NCI-H526 treated with DMSO at 0.1 percent for 48 hours (cell line): ENCODE data around the gene MYOM3.

Experiments
- DNase-seq: peaks from one replicate; lab custom pipeline; 2025; lab: John Stamatoyannopoulos, UW

MYOM3 gene

DNA sequence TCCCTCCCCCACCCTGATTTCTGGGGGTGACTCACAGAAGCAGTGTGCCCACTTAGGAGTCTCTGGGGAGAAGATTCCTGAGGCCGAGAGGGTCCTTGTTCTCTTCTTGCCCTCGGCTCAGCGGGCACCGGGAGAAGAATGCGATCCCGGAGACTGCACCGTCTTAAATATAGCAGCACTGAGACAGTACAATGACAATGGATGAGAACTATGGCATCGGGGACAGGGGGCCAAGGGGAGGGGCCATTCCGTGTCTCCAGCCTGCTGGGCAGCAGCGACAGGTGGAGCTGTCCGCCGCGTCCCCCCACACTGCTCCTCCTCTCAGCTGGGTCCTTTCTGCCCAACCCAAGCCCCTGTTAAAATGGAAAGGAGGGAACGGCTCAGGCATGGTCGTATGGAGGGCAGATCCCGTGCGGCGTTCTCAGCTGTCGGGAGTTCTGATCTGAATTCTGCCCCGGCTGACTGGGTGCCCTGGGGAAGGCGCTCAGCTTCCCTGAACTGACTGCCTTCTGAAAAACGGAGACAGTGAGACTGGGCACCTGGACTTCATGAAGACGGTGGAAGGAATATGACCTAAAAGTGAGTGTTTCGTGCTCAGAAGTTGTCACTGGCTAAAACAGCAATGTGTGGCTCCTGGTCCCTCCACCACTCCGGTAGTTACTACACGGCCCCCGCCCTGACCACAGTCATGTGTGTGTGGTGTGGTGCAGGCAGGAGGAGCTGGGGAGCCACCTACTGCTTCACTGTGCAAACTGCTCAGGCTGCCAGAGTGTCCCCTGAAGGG is at the start of gene MYOM3:
TSS of gene MYOM3 (minus strand) at position 140 of the 784 bp plus-strand sequence. CDS start 3,499 bp downstream, outside the sequence.
- peak; percentile 45 for DNase-seq

DNA sequence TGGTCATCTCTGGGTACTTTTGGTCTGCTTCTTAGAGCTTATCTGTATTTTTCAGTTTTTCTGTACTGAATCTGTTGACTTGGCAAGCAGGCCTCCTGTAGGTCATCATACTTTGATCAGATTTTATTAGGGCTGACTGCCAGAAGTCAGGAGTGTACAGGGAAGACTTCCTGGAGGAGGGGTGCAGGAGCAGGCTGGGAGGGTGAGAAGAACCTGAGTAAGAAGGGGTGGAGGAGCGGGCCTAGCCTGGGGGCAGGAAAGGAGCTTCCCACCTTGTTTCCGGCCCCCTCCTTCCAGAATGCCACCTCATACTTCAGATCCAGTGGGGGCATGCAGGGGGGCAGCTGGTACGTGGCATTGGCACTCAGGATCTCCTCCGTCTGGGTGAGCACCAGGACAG is 49.3 kb upstream of the MYOM3 start:
- no peak for DNase-seq

DNA sequence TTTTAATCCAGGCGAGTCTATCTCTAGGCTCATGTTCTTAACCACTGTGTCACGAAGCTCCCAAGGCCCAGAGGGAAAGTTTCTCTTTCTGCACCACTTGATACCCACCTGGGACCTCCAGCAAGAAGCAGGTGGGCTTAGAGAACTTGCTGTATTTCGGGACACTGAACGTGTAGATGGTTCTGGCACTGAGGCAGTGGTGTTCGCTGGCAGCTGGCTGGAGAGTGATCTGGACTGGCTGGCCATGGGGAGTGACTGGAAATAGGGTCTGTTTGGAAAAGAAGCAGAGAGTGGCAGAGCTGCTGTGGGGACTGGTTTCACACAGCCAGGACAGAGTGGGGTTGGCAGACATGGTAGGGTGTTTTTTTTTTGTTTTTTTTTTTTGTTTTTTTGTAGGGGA is 47.4 kb upstream of the MYOM3 start:
- no peak for DNase-seq

DNA sequence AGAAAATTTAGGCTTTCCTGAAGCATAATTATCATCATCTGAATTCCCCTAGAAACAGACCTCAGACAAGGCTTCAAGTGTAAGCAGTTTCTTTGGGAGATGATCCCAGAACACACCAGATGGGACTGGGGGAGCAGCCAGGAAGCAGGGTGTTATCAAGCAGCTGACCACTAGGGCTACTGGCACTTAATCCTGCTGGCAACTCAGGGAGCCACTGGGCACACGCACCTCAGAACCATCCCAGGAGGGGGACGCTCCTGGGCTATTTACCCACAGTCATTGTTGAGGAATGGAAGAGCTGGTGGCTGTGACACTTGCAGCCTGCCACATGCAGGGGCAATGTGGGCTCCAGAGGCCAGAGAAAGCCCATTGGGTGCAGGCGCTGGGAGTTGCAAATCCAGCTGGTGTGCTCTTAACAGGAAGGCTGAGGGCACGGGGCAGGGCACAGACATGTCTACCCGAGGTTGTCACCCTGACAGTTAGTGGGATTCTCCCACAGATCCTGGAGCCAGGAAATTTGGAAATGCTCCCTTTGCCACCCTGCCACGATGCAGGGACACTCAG is 46.1 kb upstream of the MYOM3 start:
- DNase-seq = no peak

DNA sequence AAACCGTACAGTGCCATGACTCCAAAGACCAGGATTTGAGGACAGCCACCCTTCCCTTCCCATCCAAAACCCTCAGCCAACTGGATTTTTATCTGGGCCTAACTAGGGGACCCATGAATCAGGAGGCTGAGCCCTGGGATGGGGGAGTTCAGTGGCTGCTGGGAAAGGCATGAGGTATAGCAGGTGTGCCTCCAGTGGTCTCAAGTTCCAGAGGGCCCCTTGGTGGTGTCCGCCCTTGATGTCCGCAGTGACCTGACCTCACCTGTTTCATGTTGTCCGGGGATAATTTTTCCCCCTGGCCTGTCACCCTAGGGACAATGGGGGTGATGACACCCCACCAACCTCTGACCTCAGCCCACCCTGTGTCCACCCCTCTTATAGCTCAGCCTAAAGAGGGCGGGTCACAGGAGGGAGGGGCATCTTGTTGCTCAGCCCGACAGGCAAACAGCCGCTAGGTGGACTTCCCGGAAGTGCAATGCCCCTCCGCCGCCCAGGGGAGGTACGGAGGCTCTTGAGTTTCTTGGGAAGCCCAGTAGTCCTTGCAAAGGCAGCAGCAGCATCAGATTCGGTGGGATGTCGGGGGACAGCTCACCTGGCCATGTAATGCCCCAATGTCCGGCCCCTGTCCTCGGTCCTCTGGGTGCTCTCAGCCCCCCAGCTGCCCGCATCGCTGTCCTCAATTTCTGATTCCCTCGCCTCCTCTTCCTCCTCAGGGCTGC is 44.8 kb upstream of the MYOM3 start:
- no peak for DNase-seq

DNA sequence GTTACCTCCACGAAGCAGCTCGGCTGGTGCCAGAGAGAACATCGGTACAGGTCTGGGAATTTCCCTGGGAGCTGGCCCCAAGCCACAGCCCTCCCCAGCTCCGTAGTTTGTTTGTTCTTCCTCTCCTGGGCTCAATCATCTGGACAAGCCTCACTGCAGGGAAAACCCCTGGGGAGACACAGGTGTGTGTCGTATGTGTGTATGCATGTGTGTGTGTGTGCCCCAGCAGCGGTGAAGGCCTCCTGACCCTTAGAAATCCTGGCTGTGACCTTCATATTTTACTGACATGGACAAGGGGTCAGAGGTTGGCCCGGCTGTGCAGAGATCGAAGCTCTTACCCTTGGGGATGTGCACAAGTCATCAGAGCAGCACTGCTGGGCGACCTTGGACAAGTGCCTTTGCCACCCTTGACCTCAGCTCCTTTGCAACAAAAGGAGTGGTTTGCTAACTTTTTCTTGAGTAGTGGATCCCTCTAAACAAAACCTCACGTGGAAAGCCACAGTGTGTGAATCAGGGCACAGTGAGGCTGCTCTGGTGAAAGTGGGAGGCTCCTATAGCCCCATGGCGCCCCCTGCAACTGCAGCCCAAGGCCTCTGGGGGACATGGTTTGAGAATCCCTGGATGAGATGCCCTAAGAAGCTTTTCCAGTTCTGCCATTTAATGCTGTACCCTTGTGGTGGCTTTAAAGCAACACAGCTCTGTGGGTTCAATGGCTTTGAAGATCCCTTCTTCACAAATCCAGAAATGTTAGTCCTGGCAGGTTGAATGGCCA is 43.3 kb upstream of the MYOM3 start:
- no peak for DNase-seq

DNA sequence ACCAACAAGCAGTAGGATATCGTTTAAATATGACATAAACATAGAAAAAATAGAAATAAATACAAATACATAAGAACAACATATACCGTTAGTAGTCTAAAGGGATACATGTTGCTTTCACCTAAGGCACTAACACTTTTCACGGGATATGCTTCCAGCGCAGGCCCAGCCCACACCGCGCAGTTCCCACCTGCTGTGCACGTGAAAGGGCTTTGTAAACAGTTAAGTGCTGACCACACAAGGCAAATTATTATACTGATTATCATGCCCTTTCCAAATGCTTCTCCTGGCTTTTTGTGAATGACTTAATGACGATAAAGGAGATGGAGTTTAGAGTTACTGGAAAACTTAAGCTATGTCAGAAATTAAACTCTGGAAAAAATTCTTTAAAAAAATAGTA is 42.3 kb upstream of the MYOM3 start:
- peak; percentile 12 for DNase-seq

DNA sequence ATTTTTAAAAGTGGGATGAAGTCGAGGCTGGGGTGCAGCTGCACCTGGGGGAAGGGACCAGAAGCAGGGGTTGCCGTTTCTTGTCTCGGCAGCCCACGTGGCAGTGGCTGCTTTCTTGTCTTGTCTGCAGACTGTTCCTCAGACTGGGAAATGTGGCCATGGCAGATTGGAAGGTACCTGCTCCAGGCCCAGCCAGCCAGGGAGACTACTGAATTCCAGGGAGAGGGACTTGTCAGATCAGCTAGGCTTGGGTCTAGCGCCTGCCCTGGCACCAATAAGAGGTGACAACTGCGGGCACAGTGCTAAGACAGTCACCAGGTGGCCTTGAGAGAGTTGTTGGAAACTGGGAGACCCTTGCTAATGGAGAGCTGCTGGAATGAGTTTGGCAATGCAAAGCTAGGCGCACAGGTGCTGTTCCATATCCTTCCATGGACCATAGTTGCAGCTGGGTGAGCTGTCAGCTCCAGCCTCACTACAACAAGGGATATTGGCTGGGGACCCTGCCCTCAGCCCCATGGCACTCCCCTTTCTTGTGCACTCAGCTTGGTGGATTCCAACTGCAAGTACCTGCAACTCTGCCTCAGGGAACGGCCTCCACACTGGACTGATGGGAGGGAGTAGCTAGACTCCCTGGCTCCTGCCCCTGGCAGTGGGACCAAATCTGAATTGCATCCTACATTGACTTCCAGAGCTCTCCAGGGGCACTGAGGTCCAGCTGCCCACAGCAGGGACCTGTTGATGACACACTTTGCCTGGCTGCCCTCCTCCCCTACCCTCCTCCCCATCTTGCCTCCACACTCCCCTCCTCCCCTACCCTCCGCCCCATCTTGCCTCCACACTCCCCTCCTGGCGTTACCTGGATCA is 40.9 kb upstream of the MYOM3 start:
- no peak for DNase-seq

DNA sequence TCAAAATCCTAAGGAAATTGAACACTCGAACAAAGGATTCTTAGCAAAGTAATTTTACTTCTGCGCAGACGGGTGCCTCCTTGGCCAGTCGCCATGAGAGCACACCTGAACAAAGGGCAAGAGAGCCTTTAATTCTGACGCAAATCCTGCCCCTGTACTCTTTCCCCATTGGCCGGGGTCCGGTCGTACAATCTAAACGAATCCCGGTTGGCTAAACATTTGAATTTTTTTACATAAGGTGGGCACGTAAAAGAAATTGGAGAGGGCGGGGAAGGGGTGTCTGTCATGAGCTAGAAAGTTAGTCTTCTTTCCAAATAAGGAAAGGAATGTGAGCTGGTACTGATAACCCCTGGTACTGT is 39.2 kb upstream of the MYOM3 start:
- peak; percentile 90 for DNase-seq

DNA sequence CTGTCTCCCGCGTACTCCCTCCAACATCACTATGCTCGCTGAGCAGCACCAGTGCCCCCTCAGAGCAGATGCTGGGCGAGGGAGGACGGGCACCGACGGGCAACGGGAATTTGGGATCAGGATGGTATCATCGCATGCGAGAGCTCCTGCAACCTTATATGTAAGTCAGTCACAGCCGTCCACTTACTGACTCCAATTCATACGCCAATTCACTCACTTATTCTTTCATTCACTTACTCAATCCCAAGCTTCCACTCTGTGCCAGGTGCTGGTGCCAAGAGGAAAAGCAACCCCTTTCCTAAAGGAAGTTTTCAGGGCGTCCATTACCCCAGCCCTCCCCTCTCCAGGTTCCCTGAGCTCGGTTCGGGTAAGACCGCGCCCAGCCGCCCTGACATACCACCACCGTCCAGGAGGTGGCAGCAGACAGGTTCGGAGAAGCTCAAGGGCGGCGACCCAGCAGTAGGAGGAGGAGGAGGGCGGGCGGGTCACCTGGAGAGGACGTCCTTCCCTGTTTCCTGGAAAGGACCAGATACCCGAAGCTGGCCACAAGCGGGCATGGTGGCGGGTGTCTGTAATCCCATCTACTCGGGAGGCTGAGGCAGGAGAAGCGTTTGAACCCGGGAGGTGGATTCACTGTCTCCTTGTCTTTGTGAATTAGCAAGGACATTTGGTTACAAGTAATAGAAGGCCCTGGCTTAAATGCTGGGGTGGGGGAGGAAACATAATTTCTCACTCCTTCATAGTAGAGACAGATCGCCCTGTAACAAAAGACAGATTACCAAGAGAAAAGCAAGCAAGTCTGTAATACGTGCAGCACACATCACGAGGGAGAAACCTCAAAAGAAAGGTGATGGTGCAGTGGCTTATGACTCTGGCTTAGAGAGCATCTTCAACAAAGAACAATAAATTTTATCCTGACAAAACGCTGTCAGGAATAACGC is 38.6 kb upstream of the MYOM3 start:
- DNase-seq = peak; percentile 76

DNA sequence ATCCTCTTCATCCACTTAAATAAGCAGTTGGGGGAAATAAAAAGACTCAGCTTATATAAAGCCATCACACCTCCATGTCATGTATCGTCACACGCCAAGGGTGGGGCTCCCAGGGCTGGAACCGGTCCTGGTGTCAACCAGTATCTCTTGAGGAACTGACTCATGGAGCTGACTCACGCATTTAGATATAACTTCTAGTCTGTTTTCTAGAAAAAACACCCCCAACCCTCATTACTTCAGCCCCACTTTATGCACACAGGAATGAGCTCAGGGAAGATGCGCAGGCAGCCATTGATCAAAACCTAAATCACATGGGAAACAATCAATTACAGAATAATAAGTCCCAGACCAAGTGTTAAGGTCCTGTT is 37.9 kb upstream of the MYOM3 start:
- DNase-seq = no peak

DNA sequence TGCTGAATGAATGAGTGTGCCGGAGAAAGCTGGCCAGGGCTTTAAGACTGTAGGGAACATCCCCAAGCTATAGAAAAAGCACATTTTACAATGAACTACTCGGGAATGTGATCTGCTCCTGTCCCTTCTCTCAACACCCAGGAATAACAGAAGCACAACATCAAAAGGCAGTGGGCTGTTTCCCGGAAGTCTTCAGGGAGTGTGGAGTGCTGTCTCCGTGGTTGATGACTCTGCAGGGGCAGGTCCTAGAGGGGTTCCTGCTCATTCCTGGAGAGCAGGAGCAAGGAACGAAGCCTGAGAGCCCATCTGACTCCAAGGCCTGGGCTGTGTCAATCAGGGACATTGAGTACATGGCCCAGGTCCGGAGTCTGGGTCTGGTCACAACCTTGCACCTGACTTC is 35.9 kb upstream of the MYOM3 start:
- DNase-seq = no peak

DNA sequence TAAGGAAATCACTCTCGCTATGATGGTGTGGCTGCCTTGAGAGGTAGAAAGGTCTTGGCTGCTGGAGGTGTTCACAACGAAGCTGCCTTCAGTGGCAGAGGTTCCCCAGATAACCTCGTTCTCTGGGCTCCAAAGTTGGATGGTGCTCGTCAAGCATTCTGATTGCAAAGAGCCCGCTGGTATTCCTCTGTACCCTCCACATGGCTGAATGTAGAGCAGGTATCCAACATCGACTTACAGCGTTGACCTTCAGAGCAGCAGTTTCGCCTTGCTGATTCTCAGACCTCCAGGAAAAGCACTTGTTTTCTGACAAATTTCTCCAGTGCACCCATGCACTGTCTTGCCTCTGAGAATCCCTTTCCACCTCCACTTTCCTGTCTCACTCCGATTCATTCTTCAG is 35.3 kb upstream of the MYOM3 start:
- DNase-seq = no peak

DNA sequence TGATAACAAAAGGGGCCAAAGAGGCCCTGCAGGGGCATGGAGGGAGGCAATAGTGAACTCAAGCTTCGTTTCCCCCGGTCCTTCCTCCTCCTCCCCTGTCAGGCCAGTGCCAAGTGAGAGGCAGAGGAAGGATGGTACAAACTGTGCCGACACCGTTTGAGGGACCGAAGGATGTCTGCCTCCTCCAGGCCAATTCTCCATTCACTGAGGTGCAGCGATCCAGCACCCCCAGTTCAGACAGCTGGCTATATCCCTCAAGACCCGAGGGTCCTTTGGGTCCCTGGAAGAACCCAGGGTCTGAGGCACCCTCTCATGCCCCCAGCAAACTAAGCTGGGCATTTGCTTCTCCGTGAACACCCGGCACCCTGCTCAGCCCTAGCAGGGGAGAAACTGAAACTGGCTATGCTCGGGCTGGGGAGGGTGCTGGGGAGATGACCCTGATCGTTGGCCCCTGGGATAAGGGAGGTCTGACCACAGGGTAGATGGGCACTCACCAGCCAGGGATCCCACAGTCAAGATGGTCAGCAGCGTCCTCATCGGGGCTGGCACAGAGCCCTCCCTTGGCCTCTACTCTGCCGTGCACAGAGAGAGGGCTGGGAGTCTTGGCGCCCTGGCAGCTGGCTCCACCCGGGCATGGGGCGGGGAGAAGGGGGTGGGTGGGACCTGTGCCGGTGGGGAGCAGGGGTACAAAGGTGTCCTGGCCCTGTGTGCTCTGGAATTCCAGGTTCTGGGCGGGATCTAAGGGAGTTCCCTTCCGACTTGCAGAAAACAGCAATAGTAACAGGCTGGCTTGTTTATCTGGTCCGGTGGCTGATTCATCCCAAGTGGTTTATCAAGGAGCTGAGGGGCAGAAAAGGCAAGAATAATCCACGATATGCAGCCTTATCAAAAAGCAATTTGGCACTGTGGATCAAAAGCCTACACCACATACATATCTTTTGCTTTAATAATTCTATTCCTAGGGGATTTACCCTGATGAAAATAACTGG is 30.9 kb upstream of the MYOM3 start, which contains the start of gene IL22RA1:
TSS of gene IL22RA1 (minus strand) at position 595 of the 989 bp plus-strand sequence. CDS start at position 537, 58 bp downstream.
- peak; percentile 23 for DNase-seq

DNA sequence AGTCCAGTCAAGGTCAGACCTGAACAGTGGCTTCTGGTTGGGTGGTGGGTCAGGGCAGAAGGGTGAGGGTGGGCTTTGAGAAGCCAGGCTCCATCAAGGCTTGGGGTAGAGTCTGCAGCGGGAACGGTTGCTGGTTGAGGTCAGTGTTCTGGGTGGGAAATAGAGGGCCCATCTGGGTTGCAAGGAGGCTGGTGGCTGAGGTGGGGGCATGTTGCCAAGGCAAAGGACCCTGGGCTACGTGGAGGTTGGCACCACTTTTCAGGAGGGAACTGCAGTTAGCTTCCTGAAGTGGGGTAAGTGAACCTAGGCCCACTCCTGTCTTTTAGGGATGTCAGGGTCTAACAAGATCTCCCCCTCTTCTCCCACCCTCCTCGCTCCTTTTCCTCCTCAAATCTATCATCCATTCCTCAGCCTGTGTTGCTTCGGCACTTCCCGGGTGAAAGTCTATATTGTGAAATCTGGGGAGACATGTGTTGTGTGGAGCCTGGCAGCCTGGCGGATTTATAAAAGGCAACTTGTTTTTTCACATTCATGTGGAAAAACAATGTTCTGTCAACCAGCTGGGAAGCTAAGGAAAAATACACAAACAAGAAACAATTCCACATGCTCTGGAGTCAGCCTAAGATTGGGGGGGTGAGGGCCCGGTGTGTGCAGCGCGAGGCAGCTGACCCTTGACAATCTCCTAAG is 29.5 kb upstream of the MYOM3 start:
- DNase-seq = no peak

DNA sequence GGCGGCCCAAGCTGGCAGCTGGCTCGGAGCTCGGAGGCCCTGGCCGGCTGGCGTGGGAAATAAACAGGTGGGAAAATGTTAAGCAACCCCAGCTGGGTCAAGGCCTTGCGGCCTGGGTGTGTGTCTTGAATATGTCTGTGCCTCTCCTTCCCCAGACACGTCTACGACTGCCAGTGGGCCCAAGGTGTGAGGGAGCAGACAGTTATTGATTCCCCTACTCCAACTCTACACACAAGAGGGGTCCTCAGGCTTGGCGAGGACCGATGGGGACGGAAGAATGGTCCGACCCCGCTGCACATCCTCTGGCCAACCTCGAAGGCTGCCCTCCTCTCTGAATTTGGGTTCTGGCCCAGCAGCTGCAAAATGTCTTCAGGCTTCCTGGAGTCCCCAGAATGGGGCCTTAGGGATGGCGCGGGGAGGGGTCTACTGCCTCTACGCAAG is 28.8 kb upstream of the MYOM3 start:
- no peak for DNase-seq

DNA sequence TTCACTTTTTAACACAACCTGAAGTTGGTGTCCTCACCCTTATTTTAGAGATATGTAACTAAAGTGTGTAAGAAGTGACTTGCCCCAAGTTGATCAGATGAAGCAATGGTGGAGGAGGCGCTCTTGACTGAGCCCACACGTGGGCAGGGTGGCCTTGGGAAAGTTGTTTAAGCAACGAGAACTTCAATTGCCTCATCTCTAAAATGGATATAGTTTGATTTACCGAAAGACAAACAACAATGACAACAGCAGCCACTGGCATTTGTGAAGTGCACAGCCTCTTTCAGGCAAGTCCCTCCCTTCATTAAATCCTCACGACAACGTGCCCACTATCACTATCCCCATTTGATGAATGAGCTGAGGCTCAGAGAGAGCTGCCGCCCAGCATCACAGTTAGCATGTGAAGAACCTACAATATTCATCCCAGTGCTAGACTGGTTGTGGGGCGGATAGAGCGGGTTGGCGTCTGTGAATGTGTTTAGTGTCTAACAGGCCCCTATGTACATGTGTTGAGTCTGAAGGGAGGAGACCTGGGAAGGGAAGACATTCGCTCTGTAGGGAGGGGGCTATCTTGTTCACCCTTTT is 28.0 kb upstream of the MYOM3 start:
- DNase-seq = no peak

DNA sequence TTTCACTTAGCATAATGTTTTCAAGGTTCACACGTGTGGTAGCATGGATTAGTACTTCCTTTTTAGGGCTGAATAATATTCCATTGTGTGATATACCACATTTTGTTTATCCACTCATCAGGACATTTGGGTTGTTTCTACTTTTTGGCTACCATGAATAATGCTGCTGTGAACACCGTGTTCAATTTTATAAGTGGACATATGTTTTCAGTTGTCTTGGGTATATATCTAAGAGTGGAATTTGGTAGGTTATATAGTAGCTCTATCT is 27.2 kb upstream of the MYOM3 start:
- DNase-seq = no peak
